NCI-H446 (cell line): ENCODE measurements around the gene DMRTB1.

Experiments
- DNase-seq, 2 experiments: peaks; one replicate each; lab custom pipeline; 2025; lab: John Stamatoyannopoulos, UW

DMRTB1 gene

DNA sequence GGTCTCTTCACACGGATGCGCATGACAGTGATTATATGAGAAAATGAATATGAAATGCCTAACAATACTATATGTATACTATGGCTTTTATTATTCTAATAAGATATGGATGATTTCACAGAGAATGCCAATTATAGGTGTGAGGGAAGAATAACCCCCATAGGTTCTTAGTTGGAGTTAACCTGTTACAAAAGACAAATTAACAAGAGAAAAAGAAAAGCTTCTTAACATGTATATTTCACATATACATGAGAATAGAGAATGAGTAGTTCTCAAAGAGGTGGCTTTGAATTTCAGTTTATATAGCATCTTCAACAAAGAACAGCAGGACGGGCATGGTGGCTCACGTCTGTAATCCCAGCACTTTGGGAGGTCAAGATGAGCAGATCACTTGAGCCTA lies 24.0 kb upstream of the DMRTB1 start:
- no peak for DNase-seq

DNA sequence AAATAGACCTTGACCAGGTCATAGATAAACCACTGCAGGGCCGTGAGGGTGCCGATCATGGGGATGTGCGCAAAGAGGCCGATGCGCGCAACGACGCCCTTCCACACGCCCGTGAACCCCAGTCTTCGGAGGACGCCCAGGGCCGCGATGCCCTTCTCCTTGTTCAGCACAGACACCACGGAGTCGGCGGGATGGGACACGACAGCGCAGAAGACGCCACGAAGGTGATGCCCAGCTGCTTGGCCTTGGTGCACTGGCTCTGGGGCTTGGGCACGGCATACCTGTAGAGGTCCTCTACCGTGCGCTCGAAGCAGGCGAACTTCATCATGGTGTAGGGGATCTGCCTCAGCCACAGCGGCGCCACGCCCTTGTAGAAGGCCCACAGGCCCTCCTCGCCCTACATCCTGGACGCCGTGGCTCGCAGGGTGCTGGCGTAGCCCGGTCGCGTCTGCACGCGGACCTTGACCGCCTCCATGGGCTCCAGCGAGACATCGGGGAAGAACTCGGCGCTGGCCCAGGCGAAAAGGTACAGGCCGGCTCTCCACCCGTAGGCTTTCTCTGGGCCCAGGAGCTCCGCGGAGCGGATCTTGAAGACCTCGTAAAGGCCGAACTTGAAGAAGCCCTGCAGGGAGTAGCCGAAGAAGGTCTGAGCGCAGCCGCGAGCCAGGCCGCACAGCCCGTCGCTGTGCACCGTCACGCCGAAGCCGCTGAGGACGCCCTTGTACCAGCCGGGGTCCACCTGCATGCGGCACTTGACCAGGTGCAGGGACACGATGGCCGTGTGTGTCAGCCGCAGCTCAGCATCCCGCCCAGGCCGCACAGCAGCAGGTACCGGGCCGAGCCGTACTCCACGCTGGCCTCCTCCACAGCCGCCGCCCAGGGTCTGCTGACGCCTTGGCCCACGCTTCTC lies 20.5 kb upstream of the DMRTB1 start:
- no peak for DNase-seq

DNA sequence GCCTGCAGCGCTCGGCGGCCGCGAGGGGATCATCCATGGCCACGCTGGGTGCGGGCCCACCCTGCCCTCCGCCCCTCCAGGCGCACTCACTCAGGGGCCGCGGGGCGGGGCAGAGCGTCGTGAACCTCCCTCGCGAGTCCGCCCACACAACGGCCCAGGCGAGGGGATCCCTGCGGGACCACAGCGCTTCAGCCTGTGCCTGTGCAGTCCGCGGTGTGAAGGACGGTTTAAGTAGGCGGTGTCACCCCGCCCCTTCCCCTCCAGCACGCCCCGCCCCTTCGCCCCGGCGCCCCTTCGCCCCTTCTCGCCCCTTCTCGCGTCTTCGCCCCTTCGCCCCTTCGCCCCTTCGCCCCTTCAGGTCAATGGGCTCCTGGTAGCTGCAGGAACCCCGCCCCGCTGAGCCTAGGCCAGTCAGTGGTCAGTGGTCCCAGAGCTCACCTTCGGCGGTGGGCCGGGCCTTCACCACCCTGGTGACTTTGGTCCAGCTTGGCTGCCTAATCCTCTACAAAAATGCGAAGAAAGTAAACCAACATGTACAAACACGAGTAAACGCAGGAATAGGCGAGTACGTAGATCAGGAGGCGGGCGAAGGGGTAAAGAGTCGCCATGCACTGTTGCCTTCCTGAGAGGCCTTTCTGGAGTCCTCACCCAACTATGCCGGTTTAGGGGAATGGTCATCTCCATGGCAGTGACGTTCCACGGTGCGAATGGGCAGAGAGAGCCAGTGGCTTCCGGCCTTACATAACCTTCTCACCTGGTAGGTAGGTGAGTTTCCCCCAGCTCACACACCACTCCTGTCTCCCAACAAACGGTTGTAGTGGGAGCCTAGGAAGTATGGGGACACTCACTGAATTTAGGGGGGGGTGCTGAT lies 19.6 kb upstream of the DMRTB1 start:
- DNase-seq, result no peak

DNA sequence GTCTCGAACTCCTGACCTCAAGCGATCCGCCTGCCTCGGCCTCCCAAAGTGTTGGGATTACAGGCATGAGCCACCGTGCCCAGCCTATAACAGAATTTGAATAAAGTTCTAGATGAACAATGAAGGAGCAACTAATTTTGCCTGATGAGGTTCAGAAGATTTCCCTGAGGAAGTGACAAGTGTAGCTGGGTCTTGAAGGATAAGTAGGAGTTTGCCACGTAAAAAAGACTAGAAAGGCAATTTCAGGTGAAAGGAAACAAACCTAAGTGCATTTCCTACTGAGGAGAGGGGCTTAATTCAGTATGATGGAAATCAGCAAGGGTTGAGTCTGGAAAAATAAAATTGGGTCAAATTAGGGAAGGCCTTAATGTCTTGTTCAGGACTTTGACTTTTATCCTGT lies 18.6 kb upstream of the DMRTB1 start:
- DNase-seq, result no peak

DNA sequence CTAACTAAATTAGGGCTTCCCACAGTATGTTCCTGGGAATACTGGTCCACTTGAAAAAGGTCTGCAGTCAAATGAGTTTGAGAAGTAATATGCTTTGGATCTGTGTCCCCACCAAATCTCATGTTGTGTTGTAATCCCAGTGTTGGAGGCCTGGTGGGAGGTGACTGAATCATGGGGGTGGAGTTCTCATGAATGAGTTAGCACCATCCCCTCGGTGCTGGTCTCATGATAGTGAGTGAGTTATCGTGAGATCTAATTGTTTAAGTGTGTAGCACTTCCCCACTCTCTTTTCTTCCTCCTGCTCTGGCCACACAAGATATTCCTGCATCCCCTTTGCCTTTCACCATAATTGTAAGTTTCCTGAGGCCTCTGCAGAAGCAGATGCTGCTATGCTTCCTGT lies 16.9 kb upstream of the DMRTB1 start:
- peak in 1 of 2 experiments; percentile 12 for DNase-seq

DNA sequence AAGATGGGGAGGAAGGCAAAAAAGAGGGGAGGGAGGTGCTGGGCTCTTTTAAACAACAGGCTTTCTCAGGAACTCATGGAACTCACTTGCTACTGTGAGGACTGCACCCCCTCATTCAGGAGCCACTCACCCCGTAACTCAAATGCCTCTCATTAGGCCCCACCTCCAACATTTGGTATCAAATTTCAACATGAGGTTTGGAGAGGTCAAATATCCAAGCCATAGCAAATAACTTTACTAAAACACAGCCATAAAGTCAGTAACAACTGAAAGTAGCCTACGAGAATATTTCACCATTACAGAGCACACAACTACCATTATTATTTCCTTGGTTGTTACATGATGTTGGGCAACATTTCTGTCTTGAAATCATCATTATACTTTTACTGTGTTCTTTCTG lies 13.1 kb upstream of the DMRTB1 start:
- DNase-seq, result no peak

DNA sequence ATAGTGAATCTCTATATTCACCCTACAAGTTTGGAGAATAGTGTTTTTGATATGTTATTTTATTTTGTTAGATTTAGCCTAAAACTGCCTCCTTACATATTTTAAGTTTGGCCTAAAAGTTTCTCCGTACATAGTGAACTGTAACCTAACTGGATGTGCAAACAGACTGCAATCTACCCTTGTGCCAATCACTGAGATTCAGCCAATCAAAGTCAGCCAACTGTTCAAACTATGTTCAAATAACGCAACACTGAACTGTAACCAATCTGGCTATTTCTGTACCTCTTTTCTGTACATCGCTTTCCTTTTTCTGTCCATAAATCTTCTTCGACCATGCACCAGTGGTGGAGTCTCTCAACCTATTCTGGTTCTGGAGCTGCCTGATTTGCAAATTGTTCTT lies 11.8 kb upstream of the DMRTB1 start:
- no peak for DNase-seq

DNA sequence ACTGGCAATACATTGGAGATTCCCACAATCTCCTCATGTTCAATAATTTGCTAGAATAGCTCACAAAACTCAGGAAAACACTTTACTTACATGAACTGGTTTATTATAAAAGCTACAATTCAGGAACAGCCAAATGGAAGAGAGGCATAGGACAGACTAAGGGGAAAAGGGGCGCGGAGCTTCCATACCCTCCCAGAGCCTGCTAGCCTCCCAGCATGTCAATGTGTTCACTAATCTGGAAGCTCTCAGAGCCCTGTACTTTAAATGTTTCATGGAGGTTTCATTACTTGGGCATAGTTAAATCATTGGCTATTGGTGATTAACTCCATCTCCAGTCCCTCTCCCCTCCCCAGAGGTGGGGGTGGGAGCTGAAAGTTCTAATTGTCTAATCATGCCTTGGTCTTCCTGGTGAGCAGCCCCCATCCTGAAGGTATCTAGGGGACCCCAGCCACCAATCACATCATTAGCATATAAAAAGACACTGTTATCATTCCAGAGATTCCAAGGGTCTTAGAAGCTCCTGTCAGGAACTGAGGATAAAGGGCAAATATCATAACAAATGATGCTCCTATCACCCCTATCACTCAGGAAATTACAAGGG lies 10.9 kb upstream of the DMRTB1 start:
- no peak for DNase-seq

DNA sequence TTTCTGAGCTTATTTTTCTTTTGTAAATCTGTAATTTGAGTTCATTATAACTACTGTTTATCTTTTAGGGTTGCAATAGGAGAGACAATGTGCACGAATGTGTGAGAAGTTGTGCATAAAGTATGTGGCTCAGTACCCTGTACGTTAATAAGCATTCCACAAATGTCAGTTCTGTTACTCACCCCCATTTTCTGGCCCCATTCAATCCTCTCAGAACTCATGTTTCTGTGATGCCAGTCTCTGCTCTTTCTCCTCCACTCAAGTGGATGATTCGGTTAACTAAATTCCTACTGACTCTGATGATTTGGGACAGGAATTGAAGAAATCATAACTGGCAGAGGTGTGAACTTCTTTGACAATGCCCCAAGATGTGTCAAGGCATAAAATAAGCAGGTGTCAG lies 10.2 kb upstream of the DMRTB1 start:
- DNase-seq, result peak in 1 of 2 experiments; percentile 8

DNA sequence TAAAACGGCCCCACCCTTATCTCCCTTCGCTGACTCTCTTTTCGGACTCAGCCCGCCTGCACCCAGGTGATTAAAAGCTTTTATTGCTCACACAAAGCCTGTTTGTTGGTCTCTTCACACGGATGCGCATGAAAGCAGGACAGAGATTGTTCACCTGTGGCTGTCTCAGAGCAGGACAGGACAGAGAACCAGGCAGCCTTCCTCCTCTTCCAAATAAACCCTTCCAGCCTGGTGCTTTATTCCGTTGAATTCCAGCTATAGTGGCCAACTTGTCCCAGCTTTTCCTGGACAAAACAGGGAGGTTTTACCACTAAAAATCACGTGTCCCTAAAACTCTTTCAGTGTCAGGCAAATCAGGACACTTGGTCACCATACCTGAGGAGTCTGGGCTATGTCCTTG lies 9.5 kb upstream of the DMRTB1 start:
- no peak for DNase-seq

DNA sequence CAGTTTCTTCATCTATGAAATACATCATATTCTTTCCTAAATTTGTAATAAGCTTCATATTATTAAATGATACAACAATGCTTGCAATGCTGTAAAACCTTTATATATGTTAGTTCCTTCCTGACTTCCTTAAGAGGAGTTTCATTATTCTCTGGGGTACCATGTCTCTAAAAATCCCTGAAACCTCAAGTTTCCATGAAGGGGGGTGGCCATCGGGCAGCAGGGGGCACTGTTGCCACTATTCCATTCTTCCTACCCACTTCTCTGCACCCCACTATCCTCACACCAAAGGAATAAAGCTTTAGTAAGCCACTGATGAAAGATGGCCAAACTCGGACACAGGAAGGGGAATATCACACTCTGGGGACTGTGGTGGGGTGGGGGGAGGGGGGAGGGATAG lies 9.0 kb upstream of the DMRTB1 start:
- DNase-seq, result peak in 1 of 2 experiments; percentile 3

DNA sequence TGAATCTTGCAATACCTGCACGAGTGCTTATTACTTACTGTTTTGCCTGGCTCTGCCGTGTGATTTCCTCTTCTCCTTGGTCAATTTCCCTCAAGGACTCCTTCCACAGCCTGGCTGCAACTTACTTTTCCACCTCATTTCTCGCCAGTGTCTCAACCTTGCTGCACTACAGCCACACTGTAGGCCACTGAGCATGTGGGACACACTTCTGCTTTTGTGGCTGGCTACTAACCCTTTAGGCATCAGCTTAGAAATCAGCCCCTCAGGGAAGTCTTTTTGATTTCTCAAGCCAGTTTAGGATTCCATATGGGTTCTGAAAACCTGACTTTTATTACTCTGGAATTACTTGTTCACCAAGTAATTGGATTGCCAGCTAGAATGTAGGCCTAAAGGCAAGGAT lies 5.2 kb upstream of the DMRTB1 start:
- DNase-seq, result no peak

DNA sequence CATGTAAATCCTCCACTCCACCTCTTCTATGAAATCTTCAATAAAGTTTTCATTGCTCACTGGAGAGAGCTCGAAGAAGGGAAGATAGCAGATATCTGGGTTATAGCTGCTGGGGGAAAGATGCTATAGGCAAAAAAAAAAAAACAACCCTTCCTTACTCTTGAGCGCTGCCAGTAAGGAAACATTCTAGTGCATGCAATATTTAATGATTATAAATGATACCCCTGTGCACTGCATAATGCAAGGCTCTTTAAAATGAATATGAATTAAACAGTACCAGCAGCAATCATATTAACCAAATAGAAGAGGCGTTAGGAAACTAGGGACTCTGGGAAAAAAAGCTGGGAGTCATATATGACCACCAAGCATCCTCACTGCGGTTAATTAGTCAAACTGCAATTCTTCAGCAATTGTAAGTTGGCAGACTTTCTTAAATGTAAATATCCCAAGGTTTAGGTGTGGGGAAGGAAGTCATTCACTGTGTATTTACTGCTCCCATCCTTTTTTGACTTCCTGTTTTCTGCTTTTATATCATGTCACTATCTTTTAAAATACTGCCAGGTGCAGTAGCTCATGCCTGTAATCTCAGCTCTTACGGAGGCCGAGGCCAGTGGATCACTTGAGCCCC lies 3.7 kb upstream of the DMRTB1 start:
- no peak for DNase-seq

DNA sequence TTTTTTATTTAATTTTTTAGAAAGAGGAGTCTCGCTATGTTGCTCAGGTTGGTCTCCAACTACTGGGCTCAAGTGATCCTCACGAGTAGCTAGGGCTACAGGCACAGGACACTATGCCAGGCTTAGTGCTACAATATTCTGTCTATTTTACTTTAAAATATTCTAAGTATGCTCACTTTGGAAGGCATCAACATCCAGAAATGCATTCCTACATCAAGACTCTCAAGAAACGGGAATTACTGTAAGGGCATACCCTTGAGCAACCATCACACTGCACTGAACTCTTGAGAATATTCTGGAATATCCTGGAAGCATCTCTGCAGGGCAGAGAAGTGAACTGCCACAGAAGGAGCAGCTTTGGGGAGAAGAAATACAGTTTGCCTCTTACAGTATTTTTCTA lies 565 bp upstream of the DMRTB1 start:
- no peak for DNase-seq

DNA sequence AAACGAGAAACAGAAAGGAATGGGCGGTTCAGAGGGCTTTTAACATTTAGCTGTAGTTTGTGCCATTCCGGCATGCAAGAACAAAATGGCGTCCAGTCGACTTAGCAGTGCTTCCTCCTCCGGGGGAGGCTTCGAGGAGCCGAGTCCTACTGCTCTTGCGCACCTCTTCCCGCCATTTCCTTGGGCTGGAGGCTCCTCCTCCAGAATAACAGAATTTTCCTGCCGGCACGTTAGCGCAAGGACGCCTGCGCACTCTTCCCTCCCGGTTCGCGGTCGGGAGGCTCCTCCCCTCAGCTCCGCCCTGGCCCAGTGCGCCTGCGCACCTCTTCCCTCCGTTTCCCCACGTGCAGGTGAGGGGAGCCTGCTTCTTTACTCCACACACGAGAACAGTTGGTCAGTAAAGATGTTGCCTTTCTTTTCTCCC lies 1.0 kb downstream of the DMRTB1 start:
- DNase-seq, result no peak

DNA sequence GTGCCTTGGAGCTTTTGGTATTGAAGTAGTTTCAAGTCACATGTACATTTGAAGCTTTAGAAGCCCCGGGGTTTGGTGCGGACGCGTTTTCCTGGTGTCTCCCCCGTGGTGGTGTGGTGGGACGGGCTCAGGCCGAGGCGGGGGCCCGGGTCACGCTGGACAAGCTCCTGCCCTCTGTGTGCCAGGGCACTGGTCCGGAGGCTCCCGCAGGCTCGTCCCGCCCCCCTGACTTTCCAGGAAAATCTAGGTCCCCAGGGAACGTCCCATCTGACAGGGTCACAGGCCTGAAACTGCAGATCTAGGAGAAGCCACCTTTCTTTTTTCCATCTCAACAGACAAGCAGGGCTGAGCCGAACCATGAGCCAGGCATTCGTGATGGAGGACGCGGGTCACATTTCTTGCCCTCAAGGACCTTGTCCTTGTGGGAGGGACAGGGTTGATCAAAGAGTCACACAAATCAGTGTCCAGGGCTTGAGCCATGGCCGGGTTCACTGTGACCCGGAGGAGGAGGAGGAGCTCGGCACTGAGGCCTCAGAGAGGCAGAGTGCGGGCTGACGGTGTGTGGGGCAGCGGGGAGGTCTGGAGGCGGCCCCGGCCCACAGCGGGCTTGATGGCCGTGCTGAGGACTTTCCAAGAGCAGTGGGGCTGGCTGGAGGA lies 1.6 kb downstream of the DMRTB1 start:
- no peak for DNase-seq

DNA sequence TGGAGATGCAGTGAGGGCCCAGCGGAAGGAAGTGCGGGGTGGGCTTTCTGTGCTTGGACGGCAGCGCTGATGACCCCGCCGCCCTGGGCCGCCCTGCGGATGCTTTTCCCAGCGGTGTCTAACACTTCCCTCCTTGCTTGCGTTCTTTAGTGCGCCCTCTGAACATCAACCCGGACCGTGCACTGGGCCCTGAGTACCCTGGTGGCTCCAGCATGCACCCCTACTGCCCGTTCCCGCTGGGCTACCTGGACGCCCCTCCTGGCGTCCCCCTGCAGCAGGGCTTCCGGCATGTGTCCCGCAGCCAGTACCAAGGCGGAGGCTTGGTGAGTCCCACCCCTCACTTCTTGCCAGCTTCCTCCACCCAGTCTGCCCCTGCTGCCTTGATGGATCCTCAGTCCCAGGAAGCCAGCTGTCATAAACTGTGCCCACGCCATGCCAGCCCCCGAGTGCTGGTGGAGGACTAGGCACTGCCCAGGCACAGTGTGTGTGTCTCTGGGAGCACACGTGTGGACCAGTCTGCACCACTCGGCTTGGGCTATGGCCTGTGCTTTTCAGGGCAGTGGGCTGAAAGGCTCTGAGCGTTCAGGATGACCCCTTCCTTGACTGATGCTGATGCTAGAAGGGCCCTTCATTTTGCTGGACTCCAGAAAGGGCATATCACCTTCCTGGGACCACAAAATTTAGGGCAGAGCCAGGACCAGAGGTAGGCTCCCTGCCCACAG lies 2.3 kb downstream of the DMRTB1 start:
- no peak for DNase-seq

DNA sequence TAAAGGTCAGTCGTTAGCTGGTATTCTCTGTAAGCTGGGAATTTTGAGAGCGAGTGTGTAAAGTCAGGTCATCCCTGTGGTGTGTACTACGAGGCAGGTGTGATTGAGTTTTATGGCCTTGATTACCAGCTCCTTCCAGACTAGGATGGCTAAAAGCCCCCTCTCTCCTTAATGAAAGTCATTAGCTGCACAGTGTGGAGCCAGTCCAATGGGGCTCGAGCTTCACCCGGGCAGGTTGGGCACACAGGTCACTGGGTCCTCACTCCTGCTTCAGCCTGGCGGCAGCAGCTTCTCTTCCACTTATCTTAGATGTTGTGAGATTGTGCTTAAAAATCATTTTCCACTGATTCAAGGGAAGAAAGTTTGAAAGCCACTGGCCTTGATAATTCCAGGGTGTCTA lies 3.0 kb downstream of the DMRTB1 start:
- no peak for DNase-seq

DNA sequence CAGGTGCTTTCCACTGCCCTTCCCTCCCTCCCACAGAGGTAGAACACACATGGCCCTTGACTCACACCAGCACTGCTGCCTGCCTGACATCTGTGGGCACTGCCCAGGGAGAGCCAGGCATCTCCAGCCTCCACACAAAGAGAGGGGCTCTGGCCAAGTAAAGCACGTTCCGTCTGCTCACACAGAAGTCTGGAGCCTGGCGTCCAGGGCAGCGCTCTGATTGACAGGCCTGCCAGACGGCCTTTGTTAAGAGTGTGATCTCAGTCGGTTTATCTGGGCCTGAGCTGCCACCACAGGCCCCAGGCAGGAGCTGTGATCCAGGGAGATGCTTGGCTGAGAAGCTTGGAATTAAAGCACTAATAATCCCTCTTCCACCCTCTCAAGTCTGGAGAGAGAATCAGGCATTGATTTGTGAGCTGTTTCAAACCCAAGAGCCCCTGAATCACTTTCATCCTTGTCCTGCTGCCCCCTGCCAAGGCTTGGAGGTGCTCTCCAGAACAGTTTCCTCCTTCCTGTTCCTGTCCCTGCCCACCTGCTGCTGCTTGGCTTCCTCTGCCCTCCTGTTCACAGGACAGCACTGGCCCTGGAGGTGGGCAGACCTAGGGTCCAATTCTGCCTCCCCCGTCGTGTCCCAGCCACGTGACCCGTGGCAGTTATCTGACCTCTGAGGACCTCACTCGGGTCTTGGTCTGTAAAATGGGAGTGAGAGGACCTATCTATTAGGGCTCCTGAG lies 3.7 kb downstream of the DMRTB1 start:
- peak; percentile 49 to 75 for DNase-seq
